K562 (cell line): Measurements from ENCODE around the gene ZNF8. TPM values are rescaled to one million over a fixed set of nuclear protein-coding genes. Genes with fewer than 3 reads are reported as not detected.
A peak's percentile ranks its signal among the peaks of the same experiment; 100 is the strongest.

Experiments
- ARNT ChIP-seq, 2 experiments: fragments of 450-650 bp; IDR thresholded peaks; 2 replicates each; pipeline ENCODE4 v1.6.1; 2016; ENCODE audit warnings: mild to moderate bottlenecking in 1 of 2
- DDX20 ChIP-seq: fragments of 450-650 bp; IDR thresholded peaks from 2 replicates; pipeline ENCODE4 v1.6.1; 2016; ENCODE audit warnings: missing genetic modification characterization, low read depth, mild to moderate bottlenecking, missing compliant biosample characterization, moderate library complexity
- HDAC8 ChIP-seq: fragments of 450-650 bp; IDR thresholded peaks from 2 replicates; pipeline ENCODE4 v1.6.1; 2016; ENCODE audit warnings: mild to moderate bottlenecking, missing genetic modification characterization, moderate library complexity, missing compliant biosample characterization
- MCM2 ChIP-seq: fragments of 450-650 bp; IDR thresholded peaks from 2 replicates; pipeline ENCODE4 v1.6.1; 2017; ENCODE audit warnings: low read depth, mild to moderate bottlenecking
- NR2C1 ChIP-seq, 2 experiments: fragments of 450-650 bp; IDR thresholded peaks; 2 replicates each; pipeline ENCODE4 v1.6.1; 2017; ENCODE audit warnings: mild to moderate bottlenecking in 2 of 2, antibody characterized with exemption in 1 of 2, inconsistent platforms in 1 of 2, missing compliant biosample characterization in 1 of 2, missing genetic modification characterization in 1 of 2
- NUFIP1 ChIP-seq: fragments of 450-650 bp; IDR thresholded peaks from 2 replicates; pipeline ENCODE4 v1.6.1; 2018; ENCODE audit not compliant: partially characterized antibody
- TAF1 ChIP-seq: IDR thresholded peaks from 2 replicates; pipeline ENCODE4 v1.6.1; 2011; ENCODE audit warnings: mild to moderate bottlenecking, low read length, moderate library complexity; ENCODE audit not compliant: insufficient read depth, control insufficient read depth, severe bottlenecking; ENCODE audit errors: extremely low read depth
- WHSC1 ChIP-seq: IDR thresholded peaks from one replicate; pipeline ENCODE4 v1.6.1; 2012; ENCODE audit warnings: low read length, control low read depth, inconsistent platforms
- ZC3H11A ChIP-seq: IDR thresholded peaks from 2 replicates; pipeline ENCODE4 v1.6.1; 2012; ENCODE audit warnings: low read depth, low read length, improper control_type of control experiment
- ZNF134 ChIP-seq: fragments of 250-450 bp; sonication (Bioruptor Pico); conservative IDR thresholded peaks from 2 replicates; pipeline ENCODE4 v1.4.0; 2020
- ZNF589 ChIP-seq: fragments of 200-800 bp; sonication (Bioruptor generic); IDR thresholded peaks from 2 replicates; pipeline ENCODE4 v1.6.1; 2016; ENCODE audit warnings: low read depth, missing genetic modification characterization, missing compliant biosample characterization
- ZNF766 ChIP-seq: fragments of 200-800 bp; sonication (Bioruptor generic); conservative IDR thresholded peaks from 2 replicates; pipeline ENCODE4 v1.6.1; 2016; ENCODE audit warnings: missing genetic modification characterization, missing compliant biosample characterization
- polyA plus RNA-seq, 8 experiments: library from polyadenylated mRNA; depleted of rRNA in 4 of 8; stranded (reverse) in 5 of 8; unstranded in 3 of 8; fragments of >200 nt; fragmentation: Nextera tagmentation in 2 of 8; fragmentation: Illumina TruSeq in 1 of 8; extraction: Ambion mirVana in 2 of 8; extraction: Trizol in 1 of 8; gene quantifications; 2 replicates each; pipeline versions ENCODE4 v1.2.1 to v1.2.3, GENCODE V29; 2011 to 2014; ENCODE audit warnings: inconsistent platforms in 1 of 8, missing spikeins in 1 of 8
- total RNA-seq, 7 experiments: library from RNA; depleted of rRNA in 6 of 7; stranded (reverse); fragments of >200 nt in 6 of 7; fragmentation: Illumina TruSeq in 2 of 7; extraction: Trizol in 2 of 7; gene quantifications; 2 replicates each; pipeline versions ENCODE4 v1.2.1 to v1.2.3, GENCODE V29; 2011 to 2021; ENCODE audit warnings: low replicate concordance in 1 of 7
- TF ChIP-seq, protein P1 (sequence below), 2 experiments: fragments of 450-650 bp in 1 of 2; sonication (generic) in 1 of 2; formaldehyde crosslinking in 1 of 2; IDR thresholded peaks; 2 replicates each; pipeline versions ENCODE4 v1.7.1 to v1.9.0; 2016 to 2022; ENCODE audit warnings: inconsistent platforms in 1 of 2, mild to moderate bottlenecking in 1 of 2, missing genetic modification reagents in 1 of 2
- TF ChIP-seq, protein P2 (sequence below): fragments of 450-650 bp; IDR thresholded peaks from 2 replicates; pipeline ENCODE4 v1.6.1; 2016; ENCODE audit warnings: borderline replicate concordance

The ZNF8 gene
- total and polyA plus RNA-seq, 9 of the 15 experiments (the other 6 are each of a cell fraction or from before 2014, with no cell fraction given): 0.71 to 7.7 (median 4.7) TPM

DNA sequence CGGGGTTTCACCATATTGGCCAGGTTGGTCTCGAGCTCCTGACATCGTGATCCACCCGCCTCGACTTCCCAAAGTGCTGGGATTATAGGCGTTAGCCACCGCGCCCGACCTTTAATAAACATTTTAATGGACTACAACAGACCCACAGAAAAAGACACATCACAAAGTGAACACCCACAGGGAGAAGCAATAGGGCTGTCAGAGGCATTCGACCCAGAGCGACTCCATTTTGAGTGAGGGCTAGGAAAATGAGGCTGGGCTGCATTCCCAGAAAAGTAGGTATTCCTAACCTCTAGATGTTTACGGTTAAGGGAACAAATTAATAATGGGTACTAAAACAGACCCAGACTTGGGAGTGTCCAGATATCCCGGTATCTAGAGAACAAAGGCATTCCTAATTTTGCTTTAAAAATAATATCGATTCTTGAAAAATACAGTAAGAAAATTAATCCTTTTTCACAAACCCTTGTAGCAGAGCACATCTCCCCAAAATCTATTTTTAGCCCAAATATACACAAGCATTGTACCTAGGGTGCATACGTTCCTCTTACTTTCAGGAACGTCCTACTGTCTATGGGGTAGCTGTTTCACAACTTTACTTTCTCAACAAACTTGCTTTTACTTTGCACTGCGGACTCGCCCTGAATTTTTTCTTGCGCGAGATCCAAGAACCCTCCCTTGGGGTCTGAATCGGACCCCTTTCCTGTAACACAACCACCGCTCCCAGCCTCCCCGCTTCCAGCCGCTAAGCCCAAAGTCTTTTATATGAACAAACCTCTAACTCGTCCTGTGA lies 811 bp upstream of the ZNF8 start (continued):
- TF ChIP-seq, protein P1, sequence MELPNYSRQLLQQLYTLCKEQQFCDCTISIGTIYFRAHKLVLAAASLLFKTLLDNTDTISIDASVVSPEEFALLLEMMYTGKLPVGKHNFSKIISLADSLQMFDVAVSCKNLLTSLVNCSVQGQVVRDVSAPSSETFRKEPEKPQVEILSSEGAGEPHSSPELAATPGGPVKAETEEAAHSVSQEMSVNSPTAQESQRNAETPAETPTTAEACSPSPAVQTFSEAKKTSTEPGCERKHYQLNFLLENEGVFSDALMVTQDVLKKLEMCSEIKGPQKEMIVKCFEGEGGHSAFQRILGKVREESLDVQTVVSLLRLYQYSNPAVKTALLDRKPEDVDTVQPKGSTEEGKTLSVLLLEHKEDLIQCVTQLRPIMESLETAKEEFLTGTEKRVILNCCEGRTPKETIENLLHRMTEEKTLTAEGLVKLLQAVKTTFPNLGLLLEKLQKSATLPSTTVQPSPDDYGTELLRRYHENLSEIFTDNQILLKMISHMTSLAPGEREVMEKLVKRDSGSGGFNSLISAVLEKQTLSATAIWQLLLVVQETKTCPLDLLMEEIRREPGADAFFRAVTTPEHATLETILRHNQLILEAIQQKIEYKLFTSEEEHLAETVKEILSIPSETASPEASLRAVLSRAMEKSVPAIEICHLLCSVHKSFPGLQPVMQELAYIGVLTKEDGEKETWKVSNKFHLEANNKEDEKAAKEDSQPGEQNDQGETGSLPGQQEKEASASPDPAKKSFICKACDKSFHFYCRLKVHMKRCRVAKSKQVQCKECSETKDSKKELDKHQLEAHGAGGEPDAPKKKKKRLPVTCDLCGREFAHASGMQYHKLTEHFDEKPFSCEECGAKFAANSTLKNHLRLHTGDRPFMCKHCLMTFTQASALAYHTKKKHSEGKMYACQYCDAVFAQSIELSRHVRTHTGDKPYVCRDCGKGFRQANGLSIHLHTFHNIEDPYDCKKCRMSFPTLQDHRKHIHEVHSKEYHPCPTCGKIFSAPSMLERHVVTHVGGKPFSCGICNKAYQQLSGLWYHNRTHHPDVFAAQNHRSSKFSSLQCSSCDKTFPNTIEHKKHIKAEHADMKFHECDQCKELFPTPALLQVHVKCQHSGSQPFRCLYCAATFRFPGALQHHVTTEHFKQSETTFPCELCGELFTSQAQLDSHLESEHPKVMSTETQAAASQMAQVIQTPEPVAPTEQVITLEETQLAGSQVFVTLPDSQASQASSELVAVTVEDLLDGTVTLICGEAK (IDR thresholded peaks at IDR 0.05): peak; percentile 21; the same call in 1 of the 2 replicates
- TF ChIP-seq, protein P1 (CRISPR knock-in tag; IDR thresholded peaks at IDR 0.05): no peak
- TF ChIP-seq ZNF589 (CRISPR knock-in tag) (0 out of 2 replicates have a peak, but pooled peaks have one; percentile 3), ARNT (IDR thresholded peaks at IDR 0.05) (no peak), WHSC1 (no peak), TAF1 (no peak), ZNF134 (0 out of 2 replicates have a peak, but pooled peaks have one; percentile 25), NUFIP1 (no peak), DDX20 (tag) (peak; percentile 68; the same call in 1 of the 2 replicates), MCM2 (no peak), ZC3H11A (no peak), NR2C1 (IDR thresholded peaks at IDR 0.05) (no peak), NR2C1 (tag; IDR thresholded peaks at IDR 0.05) (peak; percentile 38; the same call in 1 of the 2 replicates), ZNF766 (CRISPR knock-in tag) (0 out of 2 replicates have a peak, but pooled peaks have one; percentile 28), HDAC8 (0 out of 2 replicates have a peak, but pooled peaks have one; percentile 25)
- TF ChIP-seq, protein P2, sequence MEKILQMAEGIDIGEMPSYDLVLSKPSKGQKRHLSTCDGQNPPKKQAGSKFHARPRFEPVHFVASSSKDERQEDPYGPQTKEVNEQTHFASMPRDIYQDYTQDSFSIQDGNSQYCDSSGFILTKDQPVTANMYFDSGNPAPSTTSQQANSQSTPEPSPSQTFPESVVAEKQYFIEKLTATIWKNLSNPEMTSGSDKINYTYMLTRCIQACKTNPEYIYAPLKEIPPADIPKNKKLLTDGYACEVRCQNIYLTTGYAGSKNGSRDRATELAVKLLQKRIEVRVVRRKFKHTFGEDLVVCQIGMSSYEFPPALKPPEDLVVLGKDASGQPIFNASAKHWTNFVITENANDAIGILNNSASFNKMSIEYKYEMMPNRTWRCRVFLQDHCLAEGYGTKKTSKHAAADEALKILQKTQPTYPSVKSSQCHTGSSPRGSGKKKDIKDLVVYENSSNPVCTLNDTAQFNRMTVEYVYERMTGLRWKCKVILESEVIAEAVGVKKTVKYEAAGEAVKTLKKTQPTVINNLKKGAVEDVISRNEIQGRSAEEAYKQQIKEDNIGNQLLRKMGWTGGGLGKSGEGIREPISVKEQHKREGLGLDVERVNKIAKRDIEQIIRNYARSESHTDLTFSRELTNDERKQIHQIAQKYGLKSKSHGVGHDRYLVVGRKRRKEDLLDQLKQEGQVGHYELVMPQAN: peak; percentile 48; the same call in 1 of the 2 replicates
